Uterus (tissue), 2 donors: ENCODE results near the gene ATAD3C.

Experiments
- CTCF ChIP-seq, 4 experiments: fragments of 200-600 bp in 2 of 4; fragments of 450-650 bp in 2 of 4; sonication (generic) in 2 of 4; IDR thresholded peaks; one replicate each; pipeline ENCODE4 v1.5.1; 2016 to 2019; ENCODE audit warnings: antibody characterized with exemption in 4 of 4, mild to moderate bottlenecking in 2 of 4, moderate library complexity in 1 of 4
- POLR2A ChIP-seq, 2 donors: fragments of 450-650 bp; IDR thresholded peaks; one replicate each; pipeline ENCODE4 v1.6.1; 2016; ENCODE audit warnings: antibody characterized with exemption in 2 of 2, mild to moderate bottlenecking in 1 of 2, moderate library complexity in 1 of 2

DNA sequence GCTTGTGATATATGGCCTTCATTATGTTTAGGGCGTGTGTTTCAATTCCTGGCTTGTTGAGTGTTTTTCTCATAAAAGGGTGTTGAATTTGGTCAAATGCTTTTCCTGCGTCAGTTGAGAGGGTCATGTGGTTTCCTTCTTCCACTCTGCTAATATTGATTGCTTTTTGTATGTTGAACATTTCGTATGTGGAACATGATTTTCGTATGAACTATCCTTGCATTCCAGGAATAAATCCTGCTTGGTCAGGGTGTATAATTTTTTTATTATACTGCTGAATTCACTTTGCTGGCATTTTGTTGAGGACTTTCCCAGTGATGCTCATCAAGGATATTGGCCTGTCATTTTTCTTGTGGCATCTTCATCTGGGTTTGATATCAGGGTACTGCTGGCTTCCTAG, 57.8 kb downstream of the ATAD3C start:
- TF ChIP-seq POLR2A (IDR thresholded peaks at IDR 0.05) (no peak), CTCF (IDR thresholded peaks at IDR 0.05) (no peak)
